K562 (cell line): Measurements from ENCODE around the gene DPH1. TPM values are rescaled to one million over a fixed set of nuclear protein-coding genes. Genes with fewer than 3 reads are reported as not detected.

Experiments
- ATF1 ChIP-seq, 2 experiments: fragments of 450-650 bp in 1 of 2; IDR thresholded peaks; 2 replicates each; pipeline ENCODE4 v1.6.1; 2016; ENCODE audit warnings: missing compliant biosample characterization in 1 of 2, missing genetic modification characterization in 1 of 2
- GTF2F1 ChIP-seq: IDR thresholded peaks from 2 replicates; pipeline ENCODE4 v1.6.1; 2011; ENCODE audit warnings: low read depth, low read length, improper control_type of control experiment
- HOXB6 ChIP-seq: fragments of 250-450 bp; sonication (Bioruptor Pico); IDR thresholded peaks from 2 replicates; pipeline ENCODE4 v1.5.1; 2022; ENCODE audit warnings: mild to moderate bottlenecking, borderline replicate concordance
- MAZ ChIP-seq, 2 experiments: fragments of 450-650 bp in 1 of 2; sonication (generic) in 1 of 2; formaldehyde crosslinking; IDR thresholded peaks in 1 of 2; conservative IDR thresholded peaks in 1 of 2; 2 replicates each; pipeline versions ENCODE4 v1.4.0 to v1.5.0; 2020; ENCODE audit warnings: mild to moderate bottlenecking in 1 of 2, missing genetic modification reagents in 1 of 2
- RAD21 ChIP-seq, 2 experiments: fragments of 250-450 bp in 1 of 2; fragments of 450-650 bp in 1 of 2; sonication (Bioruptor Pico) in 1 of 2; formaldehyde crosslinking in 1 of 2; IDR thresholded peaks in 1 of 2; conservative IDR thresholded peaks in 1 of 2; 2 replicates each; pipeline versions ENCODE4 v1.4.0 to v1.8.0; 2020 to 2022; ENCODE audit warnings: mild to moderate bottlenecking in 2 of 2, moderate library complexity in 1 of 2
- RFX1 ChIP-seq: fragments of 450-650 bp; IDR thresholded peaks from 2 replicates; pipeline ENCODE4 v1.6.1; 2016; ENCODE audit warnings: mild to moderate bottlenecking, moderate library complexity
- TAF15 ChIP-seq: fragments of 200-400 bp; formaldehyde crosslinking; IDR thresholded peaks from 2 replicates; pipeline ENCODE4 v1.6.1; 2017; ENCODE audit warnings: mild to moderate bottlenecking, low read depth, low read length, moderate library complexity
- XRCC4 ChIP-seq: IDR thresholded peaks from one replicate; pipeline ENCODE4 v1.6.1; 2011; ENCODE audit not compliant: insufficient read depth, insufficient read length; ENCODE audit errors: extremely low read depth
- ZNF133 ChIP-seq: fragments of 250-450 bp; sonication (Bioruptor Pico); IDR thresholded peaks from 2 replicates; pipeline ENCODE4 v1.4.0; 2020; ENCODE audit warnings: mild to moderate bottlenecking
- ZNF140 ChIP-seq: fragments of 250-450 bp; sonication (Bioruptor Pico); IDR thresholded peaks from 2 replicates; pipeline ENCODE4 v1.8.0; 2021; ENCODE audit warnings: moderate library complexity, mild to moderate bottlenecking, inconsistent platforms
- ZNF212 ChIP-seq: fragments of 450-650 bp; formaldehyde crosslinking; IDR thresholded peaks from 2 replicates; pipeline ENCODE4 v1.4.0; 2020; ENCODE audit warnings: mild to moderate bottlenecking
- ZNF232 ChIP-seq: sonication (generic); formaldehyde crosslinking; IDR thresholded peaks from 2 replicates; pipeline ENCODE4 v1.8.0; 2022; ENCODE audit warnings: mild to moderate bottlenecking, missing genetic modification reagents
- ZNF274 ChIP-seq: IDR thresholded peaks from 2 replicates; pipeline ENCODE4 v1.6.1; 2011; ENCODE audit warnings: low read depth, mild to moderate bottlenecking, low read length, moderate library complexity, borderline replicate concordance
- ZNF507 ChIP-seq: conservative IDR thresholded peaks from 2 replicates; pipeline ENCODE4 v1.6.1; 2017; ENCODE audit warnings: missing genetic modification characterization, missing compliant biosample characterization
- ZNF586 ChIP-seq: fragments of 450-650 bp; formaldehyde crosslinking; conservative IDR thresholded peaks from 2 replicates; pipeline ENCODE4 v1.4.0; 2020; ENCODE audit warnings: mild to moderate bottlenecking, moderate library complexity
- polyA plus RNA-seq, 8 experiments: library from polyadenylated mRNA; depleted of rRNA in 4 of 8; stranded (reverse) in 5 of 8; unstranded in 3 of 8; fragments of >200 nt; fragmentation: Nextera tagmentation in 2 of 8; fragmentation: Illumina TruSeq in 1 of 8; extraction: Ambion mirVana in 2 of 8; extraction: Trizol in 1 of 8; gene quantifications; 2 replicates each; pipeline versions ENCODE4 v1.2.1 to v1.2.3, GENCODE V29; 2011 to 2014; ENCODE audit warnings: inconsistent platforms in 1 of 8, missing spikeins in 1 of 8
- total RNA-seq, 7 experiments: library from RNA; depleted of rRNA in 6 of 7; stranded (reverse); fragments of >200 nt in 6 of 7; fragmentation: Illumina TruSeq in 2 of 7; extraction: Trizol in 2 of 7; gene quantifications; 2 replicates each; pipeline versions ENCODE4 v1.2.1 to v1.2.3, GENCODE V29; 2011 to 2021; ENCODE audit warnings: low replicate concordance in 1 of 7
- TF ChIP-seq, protein P1 (sequence below), 2 experiments: fragments of 450-650 bp in 1 of 2; sonication (generic) in 1 of 2; formaldehyde crosslinking in 1 of 2; IDR thresholded peaks; 2 replicates each; pipeline versions ENCODE4 v1.7.1 to v1.9.0; 2016 to 2022; ENCODE audit warnings: inconsistent platforms in 1 of 2, mild to moderate bottlenecking in 1 of 2, missing genetic modification reagents in 1 of 2
- TF ChIP-seq, protein P2 (sequence below): fragments of 450-650 bp; formaldehyde crosslinking; conservative IDR thresholded peaks from 2 replicates; pipeline ENCODE4 v1.4.0; 2022; ENCODE audit warnings: mild to moderate bottlenecking, missing genetic modification characterization

The DPH1 gene
- total and polyA plus RNA-seq, 9 of the 15 experiments (the other 6 are each of a cell fraction or from before 2014, with no cell fraction given), result 0.42 to 40.6 (median 20.2) TPM

DNA sequence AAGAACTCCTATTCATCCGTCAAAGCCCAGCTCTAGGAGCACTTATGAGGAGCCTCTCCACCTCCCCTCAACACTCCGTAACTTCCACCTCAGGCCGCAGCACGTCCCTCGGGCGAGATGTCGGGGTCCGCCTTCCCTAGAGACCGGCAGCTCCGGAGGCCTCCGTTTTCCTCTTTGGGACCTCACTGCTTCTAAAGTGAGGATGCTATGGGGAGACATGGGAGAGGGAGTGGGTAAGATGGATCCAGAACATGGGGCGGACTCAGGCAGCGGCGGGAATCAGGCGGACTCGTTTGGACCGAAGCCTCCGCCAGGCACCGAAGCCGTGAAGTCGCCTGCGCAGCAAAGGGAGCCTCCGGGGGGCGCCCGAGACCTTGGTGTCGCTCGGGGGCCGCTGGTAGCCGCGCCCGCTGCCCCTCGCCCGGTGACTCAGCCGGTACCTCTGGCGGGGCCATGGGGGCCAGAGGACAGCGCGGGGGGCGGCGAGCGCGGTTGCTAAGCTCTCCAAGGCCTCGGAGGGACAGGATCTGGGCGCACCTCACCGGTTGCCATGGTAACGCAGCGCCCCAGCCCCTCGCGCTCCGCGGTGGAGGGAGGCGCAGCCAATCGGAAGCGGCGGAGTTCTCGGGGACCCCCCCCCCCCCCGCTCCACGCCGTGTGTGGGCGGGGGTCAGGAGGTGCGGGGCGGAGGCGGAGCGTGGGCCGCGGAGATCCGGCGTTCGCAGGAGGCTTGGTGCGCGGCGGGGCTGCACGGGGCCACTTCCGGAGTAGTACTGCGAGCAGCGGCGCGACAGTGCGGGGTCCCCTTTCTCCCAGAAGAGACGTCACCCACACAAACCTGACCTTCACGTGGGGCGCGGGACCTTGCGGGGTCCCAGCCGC is 23.7 kb downstream of the DPH1 start (continued):
- TF ChIP-seq, protein P1, sequence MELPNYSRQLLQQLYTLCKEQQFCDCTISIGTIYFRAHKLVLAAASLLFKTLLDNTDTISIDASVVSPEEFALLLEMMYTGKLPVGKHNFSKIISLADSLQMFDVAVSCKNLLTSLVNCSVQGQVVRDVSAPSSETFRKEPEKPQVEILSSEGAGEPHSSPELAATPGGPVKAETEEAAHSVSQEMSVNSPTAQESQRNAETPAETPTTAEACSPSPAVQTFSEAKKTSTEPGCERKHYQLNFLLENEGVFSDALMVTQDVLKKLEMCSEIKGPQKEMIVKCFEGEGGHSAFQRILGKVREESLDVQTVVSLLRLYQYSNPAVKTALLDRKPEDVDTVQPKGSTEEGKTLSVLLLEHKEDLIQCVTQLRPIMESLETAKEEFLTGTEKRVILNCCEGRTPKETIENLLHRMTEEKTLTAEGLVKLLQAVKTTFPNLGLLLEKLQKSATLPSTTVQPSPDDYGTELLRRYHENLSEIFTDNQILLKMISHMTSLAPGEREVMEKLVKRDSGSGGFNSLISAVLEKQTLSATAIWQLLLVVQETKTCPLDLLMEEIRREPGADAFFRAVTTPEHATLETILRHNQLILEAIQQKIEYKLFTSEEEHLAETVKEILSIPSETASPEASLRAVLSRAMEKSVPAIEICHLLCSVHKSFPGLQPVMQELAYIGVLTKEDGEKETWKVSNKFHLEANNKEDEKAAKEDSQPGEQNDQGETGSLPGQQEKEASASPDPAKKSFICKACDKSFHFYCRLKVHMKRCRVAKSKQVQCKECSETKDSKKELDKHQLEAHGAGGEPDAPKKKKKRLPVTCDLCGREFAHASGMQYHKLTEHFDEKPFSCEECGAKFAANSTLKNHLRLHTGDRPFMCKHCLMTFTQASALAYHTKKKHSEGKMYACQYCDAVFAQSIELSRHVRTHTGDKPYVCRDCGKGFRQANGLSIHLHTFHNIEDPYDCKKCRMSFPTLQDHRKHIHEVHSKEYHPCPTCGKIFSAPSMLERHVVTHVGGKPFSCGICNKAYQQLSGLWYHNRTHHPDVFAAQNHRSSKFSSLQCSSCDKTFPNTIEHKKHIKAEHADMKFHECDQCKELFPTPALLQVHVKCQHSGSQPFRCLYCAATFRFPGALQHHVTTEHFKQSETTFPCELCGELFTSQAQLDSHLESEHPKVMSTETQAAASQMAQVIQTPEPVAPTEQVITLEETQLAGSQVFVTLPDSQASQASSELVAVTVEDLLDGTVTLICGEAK (IDR thresholded peaks at IDR 0.05), result no peak
- TF ChIP-seq, protein P1 (CRISPR knock-in tag; IDR thresholded peaks at IDR 0.05), result no peak
- TF ChIP-seq TAF15, result no peak
- TF ChIP-seq MAZ (CRISPR knock-in tag; conservative IDR thresholded peaks at IDR 0.05 in 1 of 2, IDR thresholded peaks at IDR 0.05 in 1 of 2), result 0 out of 4 replicates have a peak, but pooled peaks of 1 of the 2 experiments have one; percentile 30
- TF ChIP-seq ZNF232 (CRISPR knock-in tag), result no peak
- no peak for TF ChIP-seq ATF1 (CRISPR knock-in tag; IDR thresholded peaks at IDR 0.05)
- TF ChIP-seq ATF1 (tag; IDR thresholded peaks at IDR 0.05), result no peak
- no peak for TF ChIP-seq ZNF140
- no peak for TF ChIP-seq ZNF274
- TF ChIP-seq ZNF212, result no peak
- TF ChIP-seq ZNF507 (tag), result no peak
- TF ChIP-seq ZNF586 (CRISPR knock-in tag), result no peak
- no peak for TF ChIP-seq GTF2F1
- no peak for TF ChIP-seq XRCC4
- TF ChIP-seq RFX1, result peak; percentile 94
- TF ChIP-seq, protein P2, sequence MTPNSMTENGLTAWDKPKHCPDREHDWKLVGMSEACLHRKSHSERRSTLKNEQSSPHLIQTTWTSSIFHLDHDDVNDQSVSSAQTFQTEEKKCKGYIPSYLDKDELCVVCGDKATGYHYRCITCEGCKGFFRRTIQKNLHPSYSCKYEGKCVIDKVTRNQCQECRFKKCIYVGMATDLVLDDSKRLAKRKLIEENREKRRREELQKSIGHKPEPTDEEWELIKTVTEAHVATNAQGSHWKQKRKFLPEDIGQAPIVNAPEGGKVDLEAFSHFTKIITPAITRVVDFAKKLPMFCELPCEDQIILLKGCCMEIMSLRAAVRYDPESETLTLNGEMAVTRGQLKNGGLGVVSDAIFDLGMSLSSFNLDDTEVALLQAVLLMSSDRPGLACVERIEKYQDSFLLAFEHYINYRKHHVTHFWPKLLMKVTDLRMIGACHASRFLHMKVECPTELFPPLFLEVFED, result no peak
- TF ChIP-seq RAD21 (CRISPR knock-in tag; conservative IDR thresholded peaks at IDR 0.05 in 1 of 2, IDR thresholded peaks at IDR 0.05 in 1 of 2), result peak; percentile 35 to 53; a peak in 3 of 4 replicates
- no peak for TF ChIP-seq ZNF133 (CRISPR knock-in tag)
- no peak for TF ChIP-seq HOXB6 (CRISPR knock-in tag)
